GM12891 (cell line): ENCODE measurements around the gene NDUFB8.
A peak's percentile ranks its signal among the peaks of the same experiment; 100 is the strongest.

ENCODE experiments used
- DNase-seq: peaks from one replicate; pipeline ENCODE4 v3.0.0; 2011; ENCODE audit warnings: low spot score; ENCODE audit not compliant: insufficient read length
- FAIRE-seq: peaks from 2 replicates; lab custom pipeline; 2011; peaks lifted over from hg19 to GRCh38; lab: Jason Lieb, UNC
- PAX5 ChIP-seq: IDR thresholded peaks from 2 replicates; pipeline ENCODE4 v1.6.1; 2011; ENCODE audit warnings: low read length, moderate library complexity, mild to moderate bottlenecking; ENCODE audit not compliant: insufficient read depth, severe bottlenecking
- POLR2A ChIP-seq: IDR thresholded peaks from 2 replicates; pipeline ENCODE4 v1.6.1; 2011; ENCODE audit warnings: low read depth, low read length, control low read depth
- POLR2AphosphoS5 ChIP-seq: IDR thresholded peaks from 2 replicates; pipeline ENCODE4 v1.6.1; 2011; ENCODE audit warnings: low read depth, low read length, control low read depth
- POU2F2 ChIP-seq: IDR thresholded peaks from 2 replicates; pipeline ENCODE4 v1.6.1; 2011; ENCODE audit warnings: low read depth, mild to moderate bottlenecking, control low read depth, low read length, moderate library complexity
- SPI1 ChIP-seq: IDR thresholded peaks from 2 replicates; pipeline ENCODE4 v1.6.1; 2011; ENCODE audit warnings: low read depth, low read length, control low read depth
- TAF1 ChIP-seq: IDR thresholded peaks from 2 replicates; pipeline ENCODE4 v1.6.1; 2011; ENCODE audit warnings: low read depth, low read length, control low read depth

The NDUFB8 gene

DNA sequence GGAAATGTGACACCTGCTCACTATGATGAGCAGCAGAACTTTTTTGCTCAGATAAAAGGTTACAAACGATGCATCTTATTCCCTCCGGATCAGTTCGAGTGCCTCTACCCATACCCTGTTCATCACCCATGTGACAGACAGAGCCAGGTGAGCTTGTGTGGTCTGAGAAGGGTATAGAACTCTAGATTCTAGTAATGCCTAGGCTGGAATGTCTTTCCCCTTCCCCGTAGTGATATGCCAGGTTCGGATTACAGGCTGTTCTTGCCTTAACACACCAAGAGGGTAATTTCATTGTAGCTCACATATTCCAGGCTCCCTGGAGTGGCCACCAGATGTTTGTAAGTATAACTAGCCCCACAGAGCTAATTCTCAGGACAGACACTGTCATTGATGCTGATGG is 15.3 kb upstream of the NDUFB8 start:
- FAIRE-seq (no peak), DNase-seq (no peak)
- TF ChIP-seq TAF1, result no peak
- no peak for TF ChIP-seq POLR2A
- no peak for TF ChIP-seq POLR2AphosphoS5
- no peak for TF ChIP-seq SPI1

GRCh38 chr10:100537475-100537874 is 7.8 kb upstream of the NDUFB8 start:
- DNase-seq (no peak), FAIRE-seq (no peak)
- TF ChIP-seq POLR2AphosphoS5, result no peak
- TF ChIP-seq SPI1, result no peak
- no peak for TF ChIP-seq TAF1
- TF ChIP-seq POLR2A, result no peak

DNA sequence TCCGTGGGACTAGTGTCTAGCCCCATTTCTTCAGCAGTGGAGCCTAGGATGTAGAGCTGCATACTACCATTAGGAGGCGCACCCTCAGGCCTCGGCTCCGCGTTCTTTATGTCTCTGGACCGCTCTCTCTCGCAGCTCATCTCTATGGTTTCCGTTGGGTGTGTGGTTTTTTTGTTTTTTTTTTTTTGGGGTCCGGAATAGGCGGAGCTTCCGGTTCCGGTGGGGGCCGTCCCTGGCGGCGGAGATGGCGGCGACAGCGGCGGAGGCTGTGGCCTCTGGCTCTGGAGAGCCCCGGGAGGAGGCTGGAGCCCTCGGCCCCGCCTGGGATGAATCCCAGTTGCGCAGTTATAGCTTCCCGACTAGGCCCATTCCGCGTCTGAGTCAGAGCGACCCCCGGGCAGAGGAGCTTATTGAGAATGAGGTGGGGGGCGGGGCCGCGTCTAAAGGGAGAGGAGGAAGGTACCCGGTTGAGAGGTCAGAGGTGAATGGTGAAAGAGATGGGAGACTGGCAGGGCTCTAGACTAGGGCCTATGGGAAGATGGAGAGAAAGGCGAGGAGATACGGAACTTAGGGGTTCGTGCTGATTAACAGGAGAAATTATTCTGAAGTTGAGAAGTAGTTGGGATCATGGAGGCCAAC is 6.2 kb upstream of the NDUFB8 start, which contains the start of gene HIF1AN:
Gene HIF1AN, plus strand, starts transcription at position 229 of the 639 bp plus-strand sequence. Its CDS starts 16 bp downstream, at position 245.
- peak; percentile 79 for TF ChIP-seq TAF1
- TF ChIP-seq POU2F2, result peak; percentile 75; the same call in 1 of the 2 replicates
- no peak for TF ChIP-seq PAX5
- TF ChIP-seq POLR2AphosphoS5, result peak; percentile 90
- peak; percentile 86 for TF ChIP-seq POLR2A
- TF ChIP-seq SPI1, result no peak
- FAIRE-seq, result peak; percentile 80

GRCh38 chr10:100535338-100535714 is 5.7 kb upstream of the NDUFB8 start:
- TF ChIP-seq PAX5 (no peak), POLR2A (no peak), TAF1 (no peak), SPI1 (no peak)
- DNase-seq (no peak), FAIRE-seq (no peak)

More for the DNA sequence above, 6.2 kb upstream of the NDUFB8 start, which contains the start of gene HIF1AN:
- DNase-seq, result peak; percentile 90

GRCh38 chr10:100534726-100535125 is 5.1 kb upstream of the NDUFB8 start:
- TF ChIP-seq SPI1 (no peak), PAX5 (no peak)
- DNase-seq (no peak), FAIRE-seq (no peak)

GRCh38 chr10:100531761-100532160 is 2.1 kb upstream of the NDUFB8 start:
- DNase-seq (no peak), FAIRE-seq (no peak)
- TF ChIP-seq POLR2AphosphoS5 (no peak), POLR2A (no peak), SPI1 (no peak), POU2F2 (no peak), PAX5 (no peak), TAF1 (no peak)

DNA sequence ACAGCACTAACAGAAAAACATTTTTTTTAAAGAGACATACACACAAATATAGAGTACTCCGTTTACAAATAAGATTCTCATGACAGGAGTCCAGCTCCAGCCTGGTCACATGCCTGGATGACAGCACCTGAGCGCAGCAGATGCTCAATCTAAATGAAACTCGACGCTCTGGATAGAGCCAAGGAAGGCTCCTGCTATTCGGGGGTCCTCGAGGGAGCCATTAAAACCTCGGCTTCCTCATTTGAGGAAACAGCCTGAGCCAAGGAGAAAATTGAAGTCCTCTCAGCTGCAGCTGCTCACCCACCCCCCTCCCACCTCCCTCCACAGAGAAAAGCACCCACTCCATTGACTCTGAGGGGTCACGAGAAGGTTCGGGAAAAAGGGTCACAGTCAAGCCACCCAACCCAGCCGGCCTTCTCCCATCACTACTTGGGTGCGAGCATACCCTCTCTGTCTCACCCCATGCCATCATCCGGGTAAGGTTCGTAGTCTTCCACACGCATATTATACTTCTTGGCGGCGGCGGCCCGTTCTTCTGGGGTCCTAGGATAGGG is 673 bp downstream of the NDUFB8 start:
- DNase-seq (no peak), FAIRE-seq (no peak)
- TF ChIP-seq SPI1 (0 out of 2 replicates have a peak, but pooled peaks have one; percentile 13), POLR2A (no peak)

GRCh38 chr10:100528123-100528886 is 1.4 kb downstream of the NDUFB8 start:
- TF ChIP-seq SPI1 (peak; percentile 46; the same call in 1 of the 2 replicates), TAF1 (no peak)

GRCh38 chr10:100524638-100525037 is 5.0 kb downstream of the NDUFB8 start:
- DNase-seq (no peak), FAIRE-seq (no peak)
- TF ChIP-seq PAX5, result no peak
- no peak for TF ChIP-seq POU2F2
- no peak for TF ChIP-seq TAF1
- TF ChIP-seq SPI1, result no peak
- no peak for TF ChIP-seq POLR2A
- no peak for TF ChIP-seq POLR2AphosphoS5

More at GRCh38 chr10:100528123-100528886, 1.4 kb downstream of the NDUFB8 start:
- FAIRE-seq (peak; percentile 48), DNase-seq (no peak)

GRCh38 chr10:100524206-100524605 is 5.5 kb downstream of the NDUFB8 start:
- DNase-seq, result no peak
- FAIRE-seq, result no peak
- TF ChIP-seq POU2F2 (no peak), POLR2A (no peak), SPI1 (no peak), POLR2AphosphoS5 (no peak), PAX5 (no peak), TAF1 (no peak)
